ENCODE measurements around the gene OR4B1. TPM values are rescaled to one million over a fixed set of nuclear protein-coding genes. Genes with fewer than 3 reads are reported as not detected.
A peak's percentile ranks its signal among the peaks of the same experiment; 100 is the strongest.
"Not testable (repeated sequence)": the region's sequence is repeated elsewhere in the genome, so short reads cannot be mapped to it uniquely, and the experiment has no call there.

The OR4B1 gene
- total RNA-seq, 1 experiment from 2014 or later = not detected

GRCh38 chr11:48207881-48208280, 8.7 kb upstream of the OR4B1 start:
- H3K36me3 ChIP-seq (ENCODE audit: low read depth, low read length) = no peaks in the 10 kb centered on the region
- ChIA-PET POLR2A (ENCODE audit: unreplicated experiment) (no interaction called here), CTCF (no interaction called here)
- no peaks in the 10 kb centered on the region for H3K27me3 ChIP-seq (ENCODE audit: low read length)
- no peaks in the 10 kb centered on the region for H3K9me3 ChIP-seq (ENCODE audit: low read length)
- TF ChIP-seq EZH2 (IDR thresholded peaks at IDR 0.05; ENCODE audit: low read length, unreplicated experiment) (no peak), EZH2phosphoT487 (IDR thresholded peaks at IDR 0.05; ENCODE audit: borderline replicate concordance, low read length) (no peak)
- TF ChIP-seq, protein P1, sequence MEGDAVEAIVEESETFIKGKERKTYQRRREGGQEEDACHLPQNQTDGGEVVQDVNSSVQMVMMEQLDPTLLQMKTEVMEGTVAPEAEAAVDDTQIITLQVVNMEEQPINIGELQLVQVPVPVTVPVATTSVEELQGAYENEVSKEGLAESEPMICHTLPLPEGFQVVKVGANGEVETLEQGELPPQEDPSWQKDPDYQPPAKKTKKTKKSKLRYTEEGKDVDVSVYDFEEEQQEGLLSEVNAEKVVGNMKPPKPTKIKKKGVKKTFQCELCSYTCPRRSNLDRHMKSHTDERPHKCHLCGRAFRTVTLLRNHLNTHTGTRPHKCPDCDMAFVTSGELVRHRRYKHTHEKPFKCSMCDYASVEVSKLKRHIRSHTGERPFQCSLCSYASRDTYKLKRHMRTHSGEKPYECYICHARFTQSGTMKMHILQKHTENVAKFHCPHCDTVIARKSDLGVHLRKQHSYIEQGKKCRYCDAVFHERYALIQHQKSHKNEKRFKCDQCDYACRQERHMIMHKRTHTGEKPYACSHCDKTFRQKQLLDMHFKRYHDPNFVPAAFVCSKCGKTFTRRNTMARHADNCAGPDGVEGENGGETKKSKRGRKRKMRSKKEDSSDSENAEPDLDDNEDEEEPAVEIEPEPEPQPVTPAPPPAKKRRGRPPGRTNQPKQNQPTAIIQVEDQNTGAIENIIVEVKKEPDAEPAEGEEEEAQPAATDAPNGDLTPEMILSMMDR (conservative IDR thresholded peaks at IDR 0.05; ENCODE audit: low read depth, low read length) = no peak
- no peak overlapping the region for H2AFZ ChIP-seq (ENCODE audit: low read length)
- H3K4me2 ChIP-seq (ENCODE audit: low read length) = no peak overlapping the region
- no peaks in the 10 kb centered on the region for H3K9me2 ChIP-seq (replicated peaks; ENCODE audit: low read length)
- no peak overlapping the region for H3K4me3 ChIP-seq (ENCODE audit: low read length)
- DNase-seq (no peak), ATAC-seq (no peak)
- H4K20me1 ChIP-seq (ENCODE audit: low read length) = no peaks in the 10 kb centered on the region
- no TSS peak for BruUV-seq (replicated peaks)
- H3K27ac ChIP-seq (ENCODE audit: low read length) = no peak overlapping the region
- no peak overlapping the region for H3K9ac ChIP-seq (ENCODE audit: low read length)
- H3F3A ChIP-seq (ENCODE audit: low read length, unreplicated experiment) = no peaks in the 10 kb centered on the region
- H3K4me1 ChIP-seq (ENCODE audit: insufficient read depth, low read length) = no peaks in the 10 kb centered on the region
- no peaks in the 10 kb centered on the region for H3K79me2 ChIP-seq (ENCODE audit: low read length)
- intact Hi-C loops (cut with micrococcal nuclease) = no loop called here

- Histone ChIP-seq H3K4me1 (ENCODE audit: insufficient read depth, low read length) (no peaks in the 10 kb centered on the region), H3K27ac (ENCODE audit: low read length) (no peak overlapping the region), H3K9me3 (ENCODE audit: low read length) (no peaks in the 10 kb centered on the region), H4K20me1 (ENCODE audit: low read length) (no peaks in the 10 kb centered on the region), H3K27me3 (ENCODE audit: low read length) (no peaks in the 10 kb centered on the region), H3K36me3 (ENCODE audit: low read depth, low read length) (no peaks in the 10 kb centered on the region), H3F3A (ENCODE audit: low read length, unreplicated experiment) (no peaks in the 10 kb centered on the region), H2AFZ (ENCODE audit: low read length) (no peak overlapping the region), H3K4me2 (ENCODE audit: low read length) (no peak overlapping the region), H3K9ac (ENCODE audit: low read length) (no peak overlapping the region), H3K4me3 (ENCODE audit: low read length) (no peak overlapping the region), H3K9me2 (replicated peaks; ENCODE audit: low read length) (no peaks in the 10 kb centered on the region), H3K79me2 (ENCODE audit: low read length) (no peaks in the 10 kb centered on the region)
- ChIA-PET CTCF (no interaction called here), POLR2A (ENCODE audit: unreplicated experiment) (no interaction called here)
- peak; percentile 55 for ATAC-seq
- no TSS peak for BruUV-seq (replicated peaks)
- intact Hi-C loops (cut with micrococcal nuclease) = no loop called here
- TF ChIP-seq EZH2 (IDR thresholded peaks at IDR 0.05; ENCODE audit: low read length, unreplicated experiment) (no peak), EZH2phosphoT487 (IDR thresholded peaks at IDR 0.05; ENCODE audit: borderline replicate concordance, low read length) (no peak)
- TF ChIP-seq, protein P1 (conservative IDR thresholded peaks at IDR 0.05; ENCODE audit: low read depth, low read length) = peak; percentile 51
- DNase-seq = peak; percentile 35
Measured at GRCh38 chr11:48210052-48210451, 6.6 kb upstream of the OR4B1 start.

DNA sequence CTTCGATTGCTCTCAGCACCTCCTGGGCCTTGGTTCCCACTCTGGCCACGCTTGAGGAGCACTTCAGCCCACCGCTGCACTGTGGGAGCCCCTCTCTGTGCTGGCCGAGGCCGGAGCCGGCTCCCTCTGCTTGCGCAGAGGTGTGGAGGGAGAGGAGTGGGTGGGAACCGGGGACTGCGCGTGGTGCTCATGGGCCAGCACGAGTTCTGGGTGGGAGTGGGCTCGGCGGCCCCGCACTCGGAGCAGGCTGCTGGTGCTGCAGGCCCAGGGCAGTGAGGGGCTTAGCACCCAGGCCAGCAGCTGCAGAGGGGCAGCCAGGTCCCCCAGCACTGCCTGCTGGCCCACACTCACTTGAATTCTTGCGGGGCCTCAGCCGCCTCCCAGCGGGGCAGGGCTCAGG, 12.2 kb downstream of the OR4B1 start:
- intact Hi-C loops (cut with micrococcal nuclease) = no loop called here
- no peaks in the 10 kb centered on the region for H4K20me1 ChIP-seq (ENCODE audit: low read length)
- H3K27me3 ChIP-seq (ENCODE audit: low read length) = no peaks in the 10 kb centered on the region
- DNase-seq = no peak
- ATAC-seq = no peak
- no peaks in the 10 kb centered on the region for H3K9me2 ChIP-seq (replicated peaks; ENCODE audit: low read length)
- no peaks in the 10 kb centered on the region for H3K9me3 ChIP-seq (ENCODE audit: low read length)
- no peak for TF ChIP-seq EZH2 (IDR thresholded peaks at IDR 0.05; ENCODE audit: low read length, unreplicated experiment)
- no peak for TF ChIP-seq EZH2phosphoT487 (IDR thresholded peaks at IDR 0.05; ENCODE audit: borderline replicate concordance, low read length)
- TF ChIP-seq, protein P1 (conservative IDR thresholded peaks at IDR 0.05; ENCODE audit: low read depth, low read length) = no peak
- no peak overlapping the region for H3K4me3 ChIP-seq (ENCODE audit: low read length)
- CTCF ChIA-PET = interaction anchor here (0.7 kb wide), 1 partner anchor 64 kb away, joined by 3 read pairs; no protein-coding TSS in a partner anchor
- BruUV-seq (replicated peaks) = no TSS peak
- H3F3A ChIP-seq (ENCODE audit: low read length, unreplicated experiment) = no peaks in the 10 kb centered on the region
- H2AFZ ChIP-seq (ENCODE audit: low read length) = no peak overlapping the region
- no peaks in the 10 kb centered on the region for H3K36me3 ChIP-seq (ENCODE audit: low read depth, low read length)
- H3K9ac ChIP-seq (ENCODE audit: low read length) = no peak overlapping the region
- no peaks in the 10 kb centered on the region for H3K4me1 ChIP-seq (ENCODE audit: insufficient read depth, low read length)
- no peak overlapping the region for H3K27ac ChIP-seq (ENCODE audit: low read length)
- H3K4me2 ChIP-seq (ENCODE audit: low read length) = no peak overlapping the region
- no peaks in the 10 kb centered on the region for H3K79me2 ChIP-seq (ENCODE audit: low read length)
- POLR2A ChIA-PET (ENCODE audit: unreplicated experiment) = no interaction called here

GRCh38 chr11:48230057-48230456, 13.4 kb downstream of the OR4B1 start:
- H3F3A ChIP-seq (ENCODE audit: low read length, unreplicated experiment); DNase-seq; H3K9me3 ChIP-seq (ENCODE audit: low read length); H3K79me2 ChIP-seq (ENCODE audit: low read length); CTCF ChIA-PET; H3K4me3 ChIP-seq (ENCODE audit: low read length); H4K20me1 ChIP-seq (ENCODE audit: low read length); H3K27ac ChIP-seq (ENCODE audit: low read length); H3K27me3 ChIP-seq (ENCODE audit: low read length); H3K36me3 ChIP-seq (ENCODE audit: low read depth, low read length); H3K4me2 ChIP-seq (ENCODE audit: low read length); BruUV-seq (replicated peaks); H3K9me2 ChIP-seq (replicated peaks; ENCODE audit: low read length); H2AFZ ChIP-seq (ENCODE audit: low read length); intact Hi-C loops (cut with micrococcal nuclease); POLR2A ChIA-PET (ENCODE audit: unreplicated experiment); H3K4me1 ChIP-seq (ENCODE audit: insufficient read depth, low read length); H3K9ac ChIP-seq (ENCODE audit: low read length); ATAC-seq: not testable (repeated sequence)
